Colon (tissue), 2 donors: Measurements from ENCODE around the gene FGFRL1.

Source experiments
- FAIRE-seq: peaks from 2 replicates; lab custom pipeline; 2012; peaks lifted over from hg19 to GRCh38; lab: Jason Lieb, UNC
- donor health status: control.
- donor health status: control.

FGFRL1 gene

DNA sequence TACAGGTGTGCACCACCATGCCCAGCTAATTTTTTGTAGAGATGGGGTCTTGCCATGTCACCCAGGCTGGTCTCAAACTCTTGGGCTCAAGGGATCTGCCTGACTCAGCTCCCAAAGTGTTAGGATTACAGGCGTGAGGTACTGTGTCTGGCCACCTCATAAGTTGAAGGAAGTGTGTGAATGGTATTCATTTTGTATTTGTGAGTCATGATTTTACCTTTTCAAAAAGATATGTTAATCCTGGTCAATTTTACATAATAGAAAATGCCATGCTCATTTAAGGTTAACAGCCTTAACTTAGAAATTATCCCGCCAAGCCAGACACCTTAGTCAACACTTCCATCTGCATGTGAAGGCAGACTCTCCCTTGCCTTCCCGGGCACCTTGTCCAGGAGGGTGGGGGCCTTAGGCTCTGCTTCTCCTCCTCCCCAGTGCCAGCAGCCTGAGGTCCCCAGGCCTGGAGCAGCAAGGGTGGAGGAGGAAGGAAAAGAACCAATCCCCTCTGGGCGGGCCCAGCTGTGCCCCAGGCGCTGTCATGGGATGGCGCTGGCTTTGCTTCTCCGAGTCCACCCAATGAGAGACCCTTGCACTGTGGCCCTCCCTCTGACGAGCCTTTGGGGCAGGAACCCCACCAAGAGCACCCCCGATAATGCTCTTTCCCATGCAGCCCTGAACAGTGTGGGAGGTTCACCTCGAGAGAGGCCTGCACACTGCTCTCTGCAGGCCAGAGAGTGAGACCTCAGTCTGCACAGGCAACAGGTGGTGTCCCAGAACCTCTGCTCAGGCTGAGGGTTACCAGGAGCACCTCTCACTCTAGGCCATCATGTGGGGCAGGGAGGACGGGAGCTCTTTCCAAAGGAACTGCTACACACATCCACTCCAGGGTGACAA lies 64.6 kb downstream of the FGFRL1 start:
- no peak for FAIRE-seq
